ENCODE results near the gene POLDIP2. TPM values are rescaled to one million over a fixed set of nuclear protein-coding genes. Genes with fewer than 3 reads are reported as not detected.

The POLDIP2 gene
- total RNA-seq, 2 experiments from 2014 or later = 74.6 to 76.5 TPM

DNA sequence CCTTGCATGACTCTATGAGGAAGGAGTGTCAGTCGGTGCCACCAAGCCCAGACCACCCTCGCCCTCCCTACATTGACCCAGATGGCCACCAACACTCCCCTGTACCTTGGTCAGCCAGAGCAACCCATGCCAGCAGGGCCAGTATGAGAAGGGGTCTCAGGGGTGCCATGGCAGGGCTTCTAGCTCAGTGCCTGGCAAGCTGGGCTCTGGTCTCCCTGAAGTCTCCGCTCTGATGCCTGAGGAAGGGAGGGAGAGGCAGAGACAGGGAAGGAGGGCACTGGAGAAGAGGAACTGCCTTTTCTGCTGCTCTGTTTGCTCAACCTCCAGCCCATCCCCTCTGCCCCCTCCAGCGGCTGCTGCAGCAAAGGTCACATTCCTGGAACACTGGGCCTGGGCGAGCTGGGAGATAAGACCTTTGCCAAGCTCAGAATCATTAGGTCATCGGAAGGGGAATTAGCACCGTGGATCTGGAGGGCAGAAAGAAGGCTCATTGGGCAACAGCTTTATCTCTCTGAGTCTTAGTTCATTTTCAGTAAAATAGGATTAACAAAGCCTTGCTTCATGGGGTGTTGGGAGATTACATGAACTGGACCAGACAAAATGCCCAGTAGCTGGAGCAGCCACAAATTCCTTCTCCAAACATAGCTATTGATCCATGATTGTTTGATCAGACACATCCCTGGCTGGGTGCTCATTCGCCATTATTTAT, 12.9 kb upstream of the POLDIP2 start, which contains the start of gene VTN:
Gene VTN, minus strand, starts transcription at position 273 of the 709 bp plus-strand sequence. Its CDS starts 104 bp downstream, at position 169.
- Mint-ChIP-seq H3K27ac (peak within 1 kb of the TSS; percentile 31), H3K4me3 (peak within 1 kb of the TSS; percentile 89), H3K27me3 (ENCODE audit: low read depth) (no peaks in the 10 kb centered on the region), H3K4me1 (ENCODE audit: low read depth) (peaks cover 21% of the 10 kb centered on the region), H3K9me3 (no peaks in the 10 kb centered on the region), H3K36me3 (ENCODE audit: low read depth) (peaks cover 9% of the 10 kb centered on the region)
- CTCF ChIA-PET = no interaction called here
- DNase-seq = no peak
- intact Hi-C loops (cut with micrococcal nuclease) = loop anchor here (5.0 kb wide), 1 partner anchor 177 kb away; no protein-coding TSS in a partner anchor

DNA sequence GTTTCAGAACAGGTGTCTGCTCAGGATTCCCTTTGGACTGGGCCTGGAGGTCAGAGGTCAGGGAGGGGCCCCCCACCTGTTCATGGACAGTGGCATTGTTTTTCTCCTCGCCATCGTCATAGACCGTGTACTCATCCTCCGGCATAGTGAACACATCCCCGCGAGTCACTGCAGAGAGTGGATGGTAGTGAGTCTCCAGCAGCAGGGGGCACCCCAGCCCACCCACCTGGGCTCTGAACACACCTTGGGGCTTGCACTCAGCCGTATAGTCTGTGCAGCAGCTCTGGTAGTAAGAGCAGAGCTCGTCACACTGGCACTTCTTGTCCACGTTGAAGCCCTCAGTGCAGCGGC, 12.3 kb upstream of the POLDIP2 start:
- H3K27me3 Mint-ChIP-seq (ENCODE audit: low read depth) = no peaks in the 10 kb centered on the region
- peaks cover 7% of the 10 kb centered on the region for H3K36me3 Mint-ChIP-seq (ENCODE audit: low read depth)
- peaks cover 21% of the 10 kb centered on the region for H3K4me1 Mint-ChIP-seq (ENCODE audit: low read depth)
- no peak for DNase-seq
- no peak overlapping the region for H3K4me3 Mint-ChIP-seq
- H3K9me3 Mint-ChIP-seq = no peaks in the 10 kb centered on the region
- H3K27ac Mint-ChIP-seq = no peak overlapping the region
- CTCF ChIA-PET = no interaction called here
- intact Hi-C loops (cut with micrococcal nuclease) = loop anchor here (5.0 kb wide), 1 partner anchor 178 kb away; no protein-coding TSS in a partner anchor

GRCh38 chr17:28368915-28369683, 11.8 kb upstream of the POLDIP2 start:
- CTCF ChIA-PET = no interaction called here
- no peak overlapping the region for H3K27ac Mint-ChIP-seq

DNA sequence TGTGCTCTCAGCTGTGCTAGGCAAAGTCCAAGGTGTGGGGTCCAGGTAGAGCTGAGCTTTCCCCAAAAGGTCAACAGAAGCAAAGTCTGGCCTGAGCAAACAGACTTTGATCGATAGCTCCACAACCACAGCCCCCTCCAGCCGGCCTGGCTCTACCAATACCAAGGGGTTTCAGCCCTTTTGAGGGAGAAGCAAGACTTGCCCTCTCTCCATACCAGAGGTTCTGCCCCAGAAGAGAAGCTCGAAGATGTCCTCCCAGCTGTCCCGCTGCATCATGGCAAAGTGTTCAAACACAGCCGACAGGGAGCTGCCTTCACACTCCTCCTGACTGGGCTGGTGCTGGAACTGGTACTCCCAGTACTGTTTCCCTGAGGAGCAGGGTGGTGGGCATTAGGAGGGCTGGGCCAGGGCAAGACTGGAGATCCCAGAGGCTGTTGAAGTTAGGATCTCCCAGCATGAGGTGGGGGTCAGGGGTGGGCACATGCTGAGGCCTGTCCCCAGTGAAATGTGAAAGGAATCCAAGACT, 11.0 kb upstream of the POLDIP2 start:
- H3K27ac Mint-ChIP-seq = no peak overlapping the region
- intact Hi-C loops (cut with micrococcal nuclease) = no loop called here

More at GRCh38 chr17:28368915-28369683, 11.8 kb upstream of the POLDIP2 start:
- intact Hi-C loops (cut with micrococcal nuclease) = no loop called here
- DNase-seq = no peak
- Mint-ChIP-seq H3K27me3 (ENCODE audit: low read depth) (no peaks in the 10 kb centered on the region), H3K9me3 (no peaks in the 10 kb centered on the region), H3K36me3 (ENCODE audit: low read depth) (peaks cover 7% of the 10 kb centered on the region), H3K4me3 (no peak overlapping the region), H3K4me1 (ENCODE audit: low read depth) (peaks cover 21% of the 10 kb centered on the region)

GRCh38 chr17:28367641-28368305, 10.4 kb upstream of the POLDIP2 start:
- no peak overlapping the region for H3K4me3 Mint-ChIP-seq
- no peak overlapping the region for H3K27ac Mint-ChIP-seq
- H3K36me3 Mint-ChIP-seq (ENCODE audit: low read depth) = peaks cover 7% of the 10 kb centered on the region
- no peak for DNase-seq
- CTCF ChIA-PET = no interaction called here
- H3K9me3 Mint-ChIP-seq = no peaks in the 10 kb centered on the region
- no peaks in the 10 kb centered on the region for H3K27me3 Mint-ChIP-seq (ENCODE audit: low read depth)
- intact Hi-C loops (cut with micrococcal nuclease) = no loop called here
- H3K4me1 Mint-ChIP-seq (ENCODE audit: low read depth) = peaks cover 11% of the 10 kb centered on the region

More for the DNA sequence above, 11.0 kb upstream of the POLDIP2 start:
- Mint-ChIP-seq H3K9me3 (no peaks in the 10 kb centered on the region), H3K4me1 (ENCODE audit: low read depth) (peaks cover 17% of the 10 kb centered on the region), H3K27me3 (ENCODE audit: low read depth) (no peaks in the 10 kb centered on the region), H3K36me3 (ENCODE audit: low read depth) (peaks cover 7% of the 10 kb centered on the region), H3K4me3 (no peak overlapping the region)
- CTCF ChIA-PET = no interaction called here
- DNase-seq = no peak

GRCh38 chr17:28366605-28367004, 9.3 kb upstream of the POLDIP2 start:
- H3K27me3 Mint-ChIP-seq (ENCODE audit: low read depth) = no peaks in the 10 kb centered on the region
- intact Hi-C loops (cut with micrococcal nuclease) = no loop called here
- CTCF ChIA-PET = no interaction called here
- H3K27ac Mint-ChIP-seq = no peak overlapping the region
- H3K9me3 Mint-ChIP-seq = no peaks in the 10 kb centered on the region
- peaks cover 7% of the 10 kb centered on the region for H3K36me3 Mint-ChIP-seq (ENCODE audit: low read depth)
- DNase-seq = no peak
- no peak overlapping the region for H3K4me3 Mint-ChIP-seq
- H3K4me1 Mint-ChIP-seq (ENCODE audit: low read depth) = peaks cover 4% of the 10 kb centered on the region

DNA sequence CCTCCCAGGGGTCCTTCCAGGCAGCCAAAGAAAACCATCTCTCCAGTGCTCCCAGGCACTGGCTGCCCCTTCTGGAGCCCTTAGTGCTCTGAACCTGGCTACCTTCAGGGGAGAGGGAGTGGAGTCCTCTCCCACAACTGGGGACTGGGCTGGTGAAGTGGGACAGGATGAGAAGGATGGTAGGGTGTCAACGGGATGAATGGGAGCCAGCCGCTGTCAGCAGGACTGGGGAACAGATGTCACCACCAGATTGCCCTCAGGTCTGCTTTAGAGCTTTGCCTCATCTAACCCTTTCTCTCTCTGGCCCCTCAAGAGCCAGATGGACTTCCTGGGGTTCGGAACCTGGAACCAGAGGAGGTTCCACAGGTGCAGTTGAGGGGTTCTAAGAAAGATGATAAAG, 8.2 kb upstream of the POLDIP2 start:
- intact Hi-C loops (cut with micrococcal nuclease) = no loop called here
- peaks cover 12% of the 10 kb centered on the region for H3K36me3 Mint-ChIP-seq (ENCODE audit: low read depth)

DNA sequence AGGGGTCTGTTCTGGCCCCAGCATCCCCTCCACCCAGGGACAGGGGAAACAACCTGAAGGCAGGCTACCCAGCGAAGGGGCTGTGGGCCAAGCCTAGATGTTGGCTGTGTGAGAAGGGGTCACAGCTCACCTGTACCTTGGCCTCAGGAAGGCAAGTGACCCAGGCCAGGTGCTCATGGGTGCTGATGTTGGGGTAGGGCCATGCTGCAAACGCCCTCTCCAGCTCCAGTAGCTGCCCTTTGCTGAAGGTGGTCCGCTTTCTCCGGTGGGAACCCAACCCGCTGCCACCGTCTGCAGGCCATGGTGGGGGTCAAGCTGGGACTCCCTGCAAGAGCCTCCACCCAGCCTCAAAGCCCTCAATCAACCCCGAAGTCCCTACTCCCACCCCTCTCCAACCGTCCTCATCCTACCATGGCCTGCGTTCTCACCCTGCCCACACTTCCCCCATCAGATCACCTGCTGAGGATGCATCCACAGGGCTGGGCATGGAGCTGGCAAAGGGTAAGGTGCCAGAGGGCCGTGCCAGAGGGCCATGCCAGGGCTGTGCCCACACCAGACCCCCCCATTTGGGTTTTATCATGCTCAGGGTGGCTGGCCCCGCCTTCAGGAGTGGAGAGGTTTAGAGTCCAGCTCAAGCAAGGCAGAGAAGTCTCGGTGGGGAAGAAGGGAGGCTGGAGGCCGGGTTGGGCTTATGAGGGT, 7.5 kb upstream of the POLDIP2 start, which contains the start of gene SEBOX:
Gene SEBOX, minus strand, starts transcription at position 535 of the 699 bp plus-strand sequence. Its CDS starts 48 bp downstream, at position 487.
- Mint-ChIP-seq H3K27ac (no peak within 1 kb of the TSS), H3K36me3 (ENCODE audit: low read depth) (peaks cover 12% of the 10 kb centered on the region), H3K9me3 (no peaks in the 10 kb centered on the region), H3K4me1 (ENCODE audit: low read depth) (no peaks in the 10 kb centered on the region), H3K4me3 (no peak within 1 kb of the TSS), H3K27me3 (ENCODE audit: low read depth) (no peaks in the 10 kb centered on the region)
- no peak for DNase-seq
- CTCF ChIA-PET = no interaction called here
- intact Hi-C loops (cut with micrococcal nuclease) = no loop called here

More for the DNA sequence above, 8.2 kb upstream of the POLDIP2 start:
- DNase-seq = no peak
- Mint-ChIP-seq H3K9me3 (no peaks in the 10 kb centered on the region), H3K27ac (no peak overlapping the region), H3K27me3 (ENCODE audit: low read depth) (no peaks in the 10 kb centered on the region), H3K4me1 (ENCODE audit: low read depth) (no peaks in the 10 kb centered on the region), H3K4me3 (no peak overlapping the region)
- CTCF ChIA-PET = no interaction called here

- no peak for DNase-seq
- CTCF ChIA-PET = no interaction called here
- H3K27me3 Mint-ChIP-seq (ENCODE audit: low read depth) = no peaks in the 10 kb centered on the region
- no peaks in the 10 kb centered on the region for H3K9me3 Mint-ChIP-seq
- intact Hi-C loops (cut with micrococcal nuclease) = no loop called here
- H3K4me3 Mint-ChIP-seq = no peak overlapping the region
- no peak overlapping the region for H3K27ac Mint-ChIP-seq
- H3K36me3 Mint-ChIP-seq (ENCODE audit: low read depth) = peaks cover 12% of the 10 kb centered on the region
- H3K4me1 Mint-ChIP-seq (ENCODE audit: low read depth) = peaks cover 3% of the 10 kb centered on the region
Measured at GRCh38 chr17:28363776-28364650, 6.7 kb upstream of the POLDIP2 start.

- Mint-ChIP-seq H3K4me3 (no peak overlapping the region), H3K27me3 (ENCODE audit: low read depth) (no peaks in the 10 kb centered on the region), H3K9me3 (no peaks in the 10 kb centered on the region), H3K36me3 (ENCODE audit: low read depth) (peaks cover 12% of the 10 kb centered on the region), H3K4me1 (ENCODE audit: low read depth) (peaks cover 10% of the 10 kb centered on the region), H3K27ac (no peak overlapping the region)
- intact Hi-C loops (cut with micrococcal nuclease) = no loop called here
- CTCF ChIA-PET = no interaction called here
- no peak for DNase-seq
Measured at GRCh38 chr17:28363186-28363585, 5.9 kb upstream of the POLDIP2 start.

DNA sequence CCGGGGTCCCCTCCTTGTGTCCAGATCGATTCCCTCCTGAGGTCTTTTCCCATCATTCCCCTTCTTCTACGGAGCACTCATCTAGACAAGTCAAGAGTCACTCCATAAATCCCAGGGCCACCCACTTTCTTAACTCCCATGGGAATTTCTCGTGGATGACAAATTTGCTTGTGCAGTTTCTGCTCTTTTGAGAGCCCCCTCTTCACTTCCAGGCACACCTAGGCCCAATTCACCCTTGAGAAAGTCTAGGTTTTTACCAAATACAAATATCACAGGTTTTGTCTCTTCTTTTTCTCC, 522 bp upstream of the POLDIP2 start:
- Mint-ChIP-seq H3K9me3 (no peaks in the 10 kb centered on the region), H3K27ac (peak overlapping the region; percentile 74), H3K36me3 (ENCODE audit: low read depth) (peaks cover 14% of the 10 kb centered on the region), H3K4me1 (ENCODE audit: low read depth) (peaks cover 33% of the 10 kb centered on the region), H3K4me3 (peak overlapping the region; percentile 94), H3K27me3 (ENCODE audit: low read depth) (no peaks in the 10 kb centered on the region)
- CTCF ChIA-PET = interaction anchor here (1.0 to 2.3 kb wide), 5 partner anchors 11 to 191 kb away, joined by 3 to 6 read pairs (median 4); partner anchors contain the start of genes IFT20 and TNFAIP1
- DNase-seq = no peak
- intact Hi-C loops (cut with micrococcal nuclease) = loop anchor here (1.0 to 5.0 kb wide), 7 partner anchors 13 to 241 kb away; partner anchors contain the start of genes IFT20, SARM1, SLC46A1 and SPAG5
